IMR-90 (cell line): ENCODE data around the gene DOK4.

Experiments
- BHLHE40 ChIP-seq: fragments of 150-350 bp; IDR thresholded peaks from 2 replicates; pipeline ENCODE4 v1.6.1; 2016; ENCODE audit warnings: mild to moderate bottlenecking, low read depth, low read length
- CTCF ChIP-seq: conservative IDR thresholded peaks from 2 replicates; pipeline ENCODE4 v1.5.1; 2012; ENCODE audit warnings: mild to moderate bottlenecking, low read depth, low read length, improper control_type of control experiment
- ELK1 ChIP-seq: fragments of 150-350 bp; IDR thresholded peaks from 2 replicates; pipeline ENCODE4 v1.6.1; 2016; ENCODE audit warnings: low read depth, mild to moderate bottlenecking, low read length, moderate library complexity, borderline replicate concordance
- MAFK ChIP-seq: IDR thresholded peaks from 2 replicates; pipeline ENCODE4 v1.6.1; 2012; ENCODE audit warnings: low read depth, low read length, improper control_type of control experiment
- NFE2L2 ChIP-seq: fragments of 150-350 bp; IDR thresholded peaks from 2 replicates; pipeline ENCODE4 v1.6.1; 2016; ENCODE audit warnings: low read depth, mild to moderate bottlenecking, low read length
- POLR2A ChIP-seq: IDR thresholded peaks from 2 replicates; pipeline ENCODE4 v1.6.1; 2012; ENCODE audit warnings: mild to moderate bottlenecking, low read depth, low read length
- RAD21 ChIP-seq: IDR thresholded peaks from 2 replicates; pipeline ENCODE4 v1.6.1; 2012; ENCODE audit warnings: low read length, improper control_type of control experiment
- RCOR1 ChIP-seq: IDR thresholded peaks from 2 replicates; pipeline ENCODE4 v1.6.1; 2012; ENCODE audit warnings: mild to moderate bottlenecking, low read length, improper control_type of control experiment; ENCODE audit not compliant: insufficient replicate concordance

DNA sequence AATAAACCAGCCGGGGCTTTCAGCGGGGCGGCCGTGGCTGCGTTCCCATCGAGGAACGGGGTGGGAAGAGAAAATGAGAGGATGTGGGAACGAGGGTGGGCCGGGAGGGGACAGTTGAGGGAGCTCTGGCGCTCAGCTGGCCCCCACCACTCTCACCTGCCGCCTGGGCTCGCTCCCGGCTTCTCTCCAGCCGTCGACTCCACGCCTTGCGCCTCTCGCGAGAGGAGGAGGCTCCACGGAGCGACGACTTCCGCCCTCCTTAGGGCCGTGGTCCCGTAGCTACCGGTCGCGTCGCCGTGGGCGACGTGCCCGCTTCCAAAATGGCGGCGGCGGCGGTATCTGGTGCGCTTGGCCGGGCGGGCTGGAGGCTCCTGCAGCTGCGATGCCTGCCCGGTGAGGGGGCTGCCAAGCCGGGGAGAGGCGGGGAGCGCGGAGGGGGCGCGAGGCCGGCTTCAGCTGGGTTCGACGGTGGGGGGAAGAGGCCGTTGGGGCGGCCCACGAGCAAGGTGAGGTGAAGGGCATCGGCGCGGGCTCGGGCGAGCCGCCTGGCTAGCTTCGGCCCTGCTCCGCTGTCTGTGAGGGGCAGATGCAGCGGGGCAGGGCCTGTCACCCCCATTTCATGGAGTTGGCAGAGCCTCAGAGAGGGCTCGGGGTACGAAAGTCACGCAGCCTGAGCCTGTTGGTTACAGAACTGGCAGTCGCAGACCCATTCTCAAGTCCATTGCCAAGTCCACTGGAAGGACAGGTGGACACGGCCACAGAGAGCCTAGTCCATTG, 38.9 kb downstream of the DOK4 start, which contains the start of the genes CIAPIN1 and COQ9:
- no peak for TF ChIP-seq MAFK
- no peak for TF ChIP-seq RCOR1
- 0 out of 2 replicates have a peak, but pooled peaks have one; percentile 7 for TF ChIP-seq CTCF
- peak; percentile 72 for TF ChIP-seq POLR2A
- TF ChIP-seq ELK1 = no peak
- TF ChIP-seq BHLHE40 = no peak
- TF ChIP-seq RAD21 = no peak
- no peak for TF ChIP-seq NFE2L2
